A549 (cell line): ENCODE data around the gene MSI2.

Experiments
- CBX2 ChIP-seq: fragments of 200-600 bp; sonication (generic); IDR thresholded peaks from 2 replicates; pipeline ENCODE4 v1.6.1; 2016; ENCODE audit warnings: low read depth, mild to moderate bottlenecking, borderline replicate concordance
- POLR2A ChIP-seq: IDR thresholded peaks from 2 replicates; pipeline ENCODE4 v1.6.1; 2012; ENCODE audit warnings: mild to moderate bottlenecking, low read length
- POLR2AphosphoS2 ChIP-seq: conservative IDR thresholded peaks from 2 replicates; pipeline ENCODE4 v1.6.1; 2012; ENCODE audit warnings: low read length, improper control_type of control experiment, inconsistent platforms
- RAD21 ChIP-seq, 2 experiments: fragments of >200 bp in 1 of 2; sonication (Bioruptor Twin) in 1 of 2; formaldehyde crosslinking in 1 of 2; IDR thresholded peaks in 1 of 2; conservative IDR thresholded peaks in 1 of 2; 2 replicates in 1 of 2; 3 replicates in 1 of 2; pipeline ENCODE4 v1.6.1; 2012 to 2018; ENCODE audit warnings: inconsistent platforms in 1 of 2
- TF ChIP-seq, protein P1 (sequence below): fragments of >200 bp; sonication (Bioruptor Twin); formaldehyde crosslinking; IDR thresholded peaks from 3 replicates; pipeline ENCODE4 v1.5.1; 2016
- TF ChIP-seq, protein P2 (sequence below): fragments of 200-600 bp; sonication (generic); IDR thresholded peaks from 2 replicates; pipeline ENCODE4 v1.6.1; 2016; ENCODE audit warnings: antibody characterized with exemption, mild to moderate bottlenecking, moderate library complexity
- TF ChIP-seq, protein P3 (sequence below): IDR thresholded peaks from 2 replicates; pipeline ENCODE4 v1.6.1; 2012; ENCODE audit warnings: low read depth, borderline replicate concordance

DNA sequence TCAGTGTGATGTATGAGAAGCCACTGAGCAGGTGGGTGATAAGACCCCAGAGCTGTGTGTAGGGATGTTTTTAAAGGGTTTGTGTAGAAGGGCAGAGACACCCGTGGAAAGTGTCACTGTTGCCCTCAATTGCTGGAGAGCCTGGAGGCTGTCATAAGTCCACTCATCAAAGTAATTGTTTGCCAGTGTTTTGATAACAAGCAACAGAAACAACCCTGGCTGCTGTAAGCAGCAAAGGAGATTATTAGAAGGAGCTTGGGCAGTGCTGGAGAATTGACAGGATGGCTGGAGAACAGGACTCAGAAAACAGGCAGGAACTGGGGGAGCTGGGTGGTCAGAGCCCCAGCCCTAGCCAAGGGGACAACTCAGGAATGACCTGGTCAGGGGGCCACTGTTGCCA lies 369.2 kb downstream of the MSI2 start:
- TF ChIP-seq POLR2AphosphoS2 (no peak), POLR2A (no peak), CBX2 (no peak), RAD21 (conservative IDR thresholded peaks at IDR 0.05 in 1 of 2, IDR thresholded peaks at IDR 0.05 in 1 of 2) (no peak)
- TF ChIP-seq, protein P1, sequence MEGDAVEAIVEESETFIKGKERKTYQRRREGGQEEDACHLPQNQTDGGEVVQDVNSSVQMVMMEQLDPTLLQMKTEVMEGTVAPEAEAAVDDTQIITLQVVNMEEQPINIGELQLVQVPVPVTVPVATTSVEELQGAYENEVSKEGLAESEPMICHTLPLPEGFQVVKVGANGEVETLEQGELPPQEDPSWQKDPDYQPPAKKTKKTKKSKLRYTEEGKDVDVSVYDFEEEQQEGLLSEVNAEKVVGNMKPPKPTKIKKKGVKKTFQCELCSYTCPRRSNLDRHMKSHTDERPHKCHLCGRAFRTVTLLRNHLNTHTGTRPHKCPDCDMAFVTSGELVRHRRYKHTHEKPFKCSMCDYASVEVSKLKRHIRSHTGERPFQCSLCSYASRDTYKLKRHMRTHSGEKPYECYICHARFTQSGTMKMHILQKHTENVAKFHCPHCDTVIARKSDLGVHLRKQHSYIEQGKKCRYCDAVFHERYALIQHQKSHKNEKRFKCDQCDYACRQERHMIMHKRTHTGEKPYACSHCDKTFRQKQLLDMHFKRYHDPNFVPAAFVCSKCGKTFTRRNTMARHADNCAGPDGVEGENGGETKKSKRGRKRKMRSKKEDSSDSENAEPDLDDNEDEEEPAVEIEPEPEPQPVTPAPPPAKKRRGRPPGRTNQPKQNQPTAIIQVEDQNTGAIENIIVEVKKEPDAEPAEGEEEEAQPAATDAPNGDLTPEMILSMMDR: no peak
- TF ChIP-seq, protein P2, sequence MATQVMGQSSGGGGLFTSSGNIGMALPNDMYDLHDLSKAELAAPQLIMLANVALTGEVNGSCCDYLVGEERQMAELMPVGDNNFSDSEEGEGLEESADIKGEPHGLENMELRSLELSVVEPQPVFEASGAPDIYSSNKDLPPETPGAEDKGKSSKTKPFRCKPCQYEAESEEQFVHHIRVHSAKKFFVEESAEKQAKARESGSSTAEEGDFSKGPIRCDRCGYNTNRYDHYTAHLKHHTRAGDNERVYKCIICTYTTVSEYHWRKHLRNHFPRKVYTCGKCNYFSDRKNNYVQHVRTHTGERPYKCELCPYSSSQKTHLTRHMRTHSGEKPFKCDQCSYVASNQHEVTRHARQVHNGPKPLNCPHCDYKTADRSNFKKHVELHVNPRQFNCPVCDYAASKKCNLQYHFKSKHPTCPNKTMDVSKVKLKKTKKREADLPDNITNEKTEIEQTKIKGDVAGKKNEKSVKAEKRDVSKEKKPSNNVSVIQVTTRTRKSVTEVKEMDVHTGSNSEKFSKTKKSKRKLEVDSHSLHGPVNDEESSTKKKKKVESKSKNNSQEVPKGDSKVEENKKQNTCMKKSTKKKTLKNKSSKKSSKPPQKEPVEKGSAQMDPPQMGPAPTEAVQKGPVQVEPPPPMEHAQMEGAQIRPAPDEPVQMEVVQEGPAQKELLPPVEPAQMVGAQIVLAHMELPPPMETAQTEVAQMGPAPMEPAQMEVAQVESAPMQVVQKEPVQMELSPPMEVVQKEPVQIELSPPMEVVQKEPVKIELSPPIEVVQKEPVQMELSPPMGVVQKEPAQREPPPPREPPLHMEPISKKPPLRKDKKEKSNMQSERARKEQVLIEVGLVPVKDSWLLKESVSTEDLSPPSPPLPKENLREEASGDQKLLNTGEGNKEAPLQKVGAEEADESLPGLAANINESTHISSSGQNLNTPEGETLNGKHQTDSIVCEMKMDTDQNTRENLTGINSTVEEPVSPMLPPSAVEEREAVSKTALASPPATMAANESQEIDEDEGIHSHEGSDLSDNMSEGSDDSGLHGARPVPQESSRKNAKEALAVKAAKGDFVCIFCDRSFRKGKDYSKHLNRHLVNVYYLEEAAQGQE: no peak
- TF ChIP-seq, protein P3, sequence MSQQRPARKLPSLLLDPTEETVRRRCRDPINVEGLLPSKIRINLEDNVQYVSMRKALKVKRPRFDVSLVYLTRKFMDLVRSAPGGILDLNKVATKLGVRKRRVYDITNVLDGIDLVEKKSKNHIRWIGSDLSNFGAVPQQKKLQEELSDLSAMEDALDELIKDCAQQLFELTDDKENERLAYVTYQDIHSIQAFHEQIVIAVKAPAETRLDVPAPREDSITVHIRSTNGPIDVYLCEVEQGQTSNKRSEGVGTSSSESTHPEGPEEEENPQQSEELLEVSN: no peak
